ENCODE data around the gene RPP21. TPM values are rescaled to one million over a fixed set of nuclear protein-coding genes. Genes with fewer than 3 reads are reported as not detected.

Gene RPP21
- total RNA-seq, 1 experiment from 2014 or later: 81.3 TPM

GRCh38 chr6:30321692-30322388 is 23.1 kb upstream of the RPP21 start:
- ATAC-seq (no peak), DNase-seq (ENCODE audit: low read depth, low spot score) (no peak)
- BruUV-seq (replicated peaks): no TSS peak
- H3K9me3 ChIP-seq (ENCODE audit: control insufficient read depth, insufficient read depth, low read depth, low read length): no peaks in the 10 kb centered on the region
- no peaks in the 10 kb centered on the region for H3K27me3 ChIP-seq (ENCODE audit: control insufficient read depth, insufficient read depth, low read length)
- H3K4me3 ChIP-seq (ENCODE audit: low read depth in 2 of 2, low read length in 2 of 2): no peak overlapping the region
- peak overlapping the region; percentile 19; the same call in 1 of the 2 replicates for H3K27ac ChIP-seq (ENCODE audit: low read length)
- H3K4me1 ChIP-seq (ENCODE audit: control insufficient read depth, insufficient read depth, low read length): peaks cover 18% of the 10 kb centered on the region
- no peak for TF ChIP-seq REST (IDR thresholded peaks at IDR 0.05; ENCODE audit: insufficient read depth in 1 of 2, low read depth in 2 of 2, low read length in 1 of 2)
- TF ChIP-seq CTCF (IDR thresholded peaks at IDR 0.05): no peak
- no peak for TF ChIP-seq SIN3A (IDR thresholded peaks at IDR 0.05; ENCODE audit: borderline replicate concordance, insufficient read depth, low read depth, low read length)
- TF ChIP-seq TCF7L2 (IDR thresholded peaks at IDR 0.05; ENCODE audit: low read depth, low read length): no peak
- no peak for TF ChIP-seq POLR2AphosphoS5 (IDR thresholded peaks at IDR 0.05; ENCODE audit: low read depth, low read length)
- in situ Hi-C loops (cut with HindIII; ENCODE audit: low pct_unique_long_range_greater_than_20kb, low sequenced_read_pairs) (no loop called here), intact Hi-C loops (cut with micrococcal nuclease; ENCODE audit: unreplicated experiment) (no loop called here)
- ChIA-PET CTCF (no interaction called here), POLR2A (no interaction called here)
- H3K36me3 ChIP-seq (ENCODE audit: control insufficient read depth, insufficient read depth, low read length): peaks cover 2% of the 10 kb centered on the region; the same call in 1 of the 2 replicates

- Histone ChIP-seq H3K36me3 (ENCODE audit: control insufficient read depth, insufficient read depth, low read length) (peaks cover 2% of the 10 kb centered on the region; the same call in 1 of the 2 replicates), H3K9me3 (ENCODE audit: control insufficient read depth, insufficient read depth, low read depth, low read length) (no peaks in the 10 kb centered on the region), H3K27ac (ENCODE audit: low read length) (no peak overlapping the region; the same call in 1 of the 2 replicates), H3K4me3 (ENCODE audit: low read depth in 2 of 2, low read length in 2 of 2) (no peak overlapping the region), H3K27me3 (ENCODE audit: control insufficient read depth, insufficient read depth, low read length) (no peaks in the 10 kb centered on the region), H3K4me1 (ENCODE audit: control insufficient read depth, insufficient read depth, low read length) (peaks cover 21% of the 10 kb centered on the region)
- DNase-seq (ENCODE audit: low read depth, low spot score): no peak
- no peak for ATAC-seq
- POLR2A ChIA-PET: interaction anchor here (0.7 kb wide), 1 partner anchor 222 kb away, joined by 9 read pairs; no protein-coding TSS in a partner anchor
- BruUV-seq (replicated peaks): no TSS peak
- in situ Hi-C loops (cut with HindIII; ENCODE audit: low pct_unique_long_range_greater_than_20kb, low sequenced_read_pairs): no loop called here
- TF ChIP-seq REST (IDR thresholded peaks at IDR 0.05; ENCODE audit: insufficient read depth in 1 of 2, low read depth in 2 of 2, low read length in 1 of 2) (no peak), CTCF (IDR thresholded peaks at IDR 0.05) (no peak), POLR2AphosphoS5 (IDR thresholded peaks at IDR 0.05; ENCODE audit: low read depth, low read length) (no peak), SIN3A (IDR thresholded peaks at IDR 0.05; ENCODE audit: borderline replicate concordance, insufficient read depth, low read depth, low read length) (no peak), TCF7L2 (IDR thresholded peaks at IDR 0.05; ENCODE audit: low read depth, low read length) (no peak)
- intact Hi-C loops (cut with micrococcal nuclease; ENCODE audit: unreplicated experiment): no loop called here
- CTCF ChIA-PET: interaction anchor here (0.7 kb wide), 1 partner anchor 154 kb away, joined by 3 read pairs; no protein-coding TSS in a partner anchor
Observed at GRCh38 chr6:30322527-30323501, 22.1 kb upstream of the RPP21 start.
